GM12878 (cell line): Measurements from ENCODE around the gene ADK. TPM values are rescaled to one million over a fixed set of nuclear protein-coding genes. Genes with fewer than 3 reads are reported as not detected.

ENCODE experiments used
- ATAC-seq: fragments of 200-7000 bp; cut with Tn5 transposase; 3 replicates; pipeline ENCODE4 v1.9.1; 2020; ENCODE audit warnings: mild to moderate bottlenecking, moderate library complexity
- BruUV-seq: library from RNA; stranded (reverse); fragments of 400-500 nt; replicated peaks from 2 replicates; lab custom pipeline; 2021; lab: Mats Ljungman, UMichigan
- CTCF ChIA-PET: fragments of 300-600 bp; sonication (Branson Sonifier 250); formaldehyde crosslinking; extraction: SDS; loops from one replicate; lab custom pipeline; 2021; ENCODE audit warnings: inconsistent platforms; lab: Yijun Ruan, JAX
- POLR2A ChIA-PET: fragments of 350-600 bp; formaldehyde crosslinking; extraction: SDS; loops from one replicate; lab custom pipeline; 2021; ENCODE audit warnings: inconsistent platforms; lab: Charles Lee
- RAD21 ChIA-PET: fragments of 300-600 bp; sonication (Branson Sonifier 250); formaldehyde crosslinking; loops from one replicate; lab custom pipeline; 2023; ENCODE audit warnings: antibody characterized with exemption; ENCODE audit not compliant: unreplicated experiment; lab: Charles Lee
- SMC1A ChIA-PET: fragments of 300-600 bp; sonication (Branson Sonifier 250); formaldehyde crosslinking; loops from one replicate; lab custom pipeline; 2023; ENCODE audit not compliant: unreplicated experiment, uncharacterized antibody; lab: Charles Lee
- DNase-seq: peaks from one replicate; pipeline ENCODE4 v3.0.0-alpha.2; 2011; ENCODE audit warnings: low read depth, low spot score
- FAIRE-seq: peaks from 3 replicates; lab custom pipeline; 2011; peaks lifted over from hg19 to GRCh38; lab: Jason Lieb, UNC
- H2AFZ ChIP-seq: 2 replicates; pipeline ENCODE4 v1.6.0; 2011; ENCODE audit warnings: low read depth, low read length, control low read depth; ENCODE audit not compliant: control insufficient read depth
- H3K27ac ChIP-seq: 2 replicates; pipeline ENCODE4 v1.5.1; 2011; ENCODE audit warnings: control low read depth; ENCODE audit not compliant: control insufficient read depth, insufficient read depth
- H3K27me3 ChIP-seq, 2 experiments: replicated peaks in 1 of 2; 2 replicates each; pipeline versions ENCODE4 v1.6.0 to v1.6.1; 2011; ENCODE audit warnings: low read length in 1 of 2; ENCODE audit not compliant: control insufficient read depth in 2 of 2, insufficient read depth in 2 of 2
- H3K36me3 ChIP-seq, 2 experiments: 2 replicates each; pipeline ENCODE4 v1.5.1; 2011; ENCODE audit warnings: low read length in 1 of 2; ENCODE audit not compliant: control insufficient read depth in 2 of 2, insufficient read depth in 2 of 2
- H3K4me1 ChIP-seq: 2 replicates; pipeline ENCODE4 v1.6.1; 2011; ENCODE audit warnings: mild to moderate bottlenecking, low read length, moderate library complexity, mixed read lengths; ENCODE audit not compliant: control insufficient read depth, insufficient read depth
- H3K4me2 ChIP-seq: 2 replicates; pipeline ENCODE4 v1.6.0; 2011; ENCODE audit warnings: control low read depth; ENCODE audit not compliant: control insufficient read depth, insufficient read depth
- H3K4me3 ChIP-seq: fragments of 200-600 bp; sonication (generic); 2 replicates; pipeline ENCODE4 v1.5.1; 2016
- H3K79me2 ChIP-seq: 2 replicates; pipeline ENCODE4 v1.6.0; 2011; ENCODE audit warnings: low read length; ENCODE audit not compliant: control insufficient read depth, insufficient read depth
- H3K9ac ChIP-seq: 2 replicates; pipeline ENCODE4 v1.8.0; 2011; ENCODE audit warnings: low read length, control low read depth, mixed read lengths; ENCODE audit not compliant: control insufficient read depth, insufficient read depth
- H3K9me3 ChIP-seq: replicated peaks from 3 replicates; pipeline ENCODE4 v1.5.1; 2011; ENCODE audit warnings: mild to moderate bottlenecking, low read length; ENCODE audit not compliant: control insufficient read depth, insufficient read depth
- H4K20me1 ChIP-seq: 2 replicates; pipeline ENCODE4 v1.6.0; 2011; ENCODE audit not compliant: control insufficient read depth, insufficient read depth
- CREB1 ChIP-seq: IDR thresholded peaks from 2 replicates; pipeline ENCODE4 v1.6.1; 2012; ENCODE audit warnings: low read depth, mild to moderate bottlenecking, inconsistent platforms
- EGR1 ChIP-seq, 2 experiments: IDR thresholded peaks; 1 replicate in 1 of 2; 2 replicates in 1 of 2; pipeline ENCODE4 v1.6.1; 2011 to 2012; ENCODE audit warnings: low read depth in 2 of 2, low read length in 2 of 2, borderline replicate concordance in 1 of 2, mild to moderate bottlenecking in 1 of 2, moderate library complexity in 1 of 2
- ETV6 ChIP-seq, 2 experiments: fragments of 450-650 bp in 1 of 2; IDR thresholded peaks in 1 of 2; conservative IDR thresholded peaks in 1 of 2; 2 replicates each; pipeline ENCODE4 v1.6.1; 2014; ENCODE audit warnings: antibody characterized with exemption in 1 of 2, borderline replicate concordance in 1 of 2, low read depth in 1 of 2, mild to moderate bottlenecking in 1 of 2, moderate library complexity in 1 of 2
- GATAD2B ChIP-seq: fragments of 450-650 bp; conservative IDR thresholded peaks from 2 replicates; pipeline ENCODE4 v1.6.1; 2017; ENCODE audit warnings: low read depth, mild to moderate bottlenecking, moderate library complexity
- HDAC2 ChIP-seq: fragments of 200-600 bp; sonication (generic); IDR thresholded peaks from 2 replicates; pipeline ENCODE4 v1.6.1; 2017
- JUND ChIP-seq: IDR thresholded peaks from 2 replicates; pipeline ENCODE4 v1.6.1; 2012; ENCODE audit warnings: low read depth, mild to moderate bottlenecking, low read length, improper control_type of control experiment, moderate library complexity
- KLF5 ChIP-seq: fragments of 450-650 bp; IDR thresholded peaks from 2 replicates; pipeline ENCODE4 v1.6.1; 2014; ENCODE audit warnings: mild to moderate bottlenecking; ENCODE audit not compliant: partially characterized antibody
- MLLT1 ChIP-seq: fragments of 450-650 bp; IDR thresholded peaks from 2 replicates; pipeline ENCODE4 v1.6.1; 2016; ENCODE audit warnings: mild to moderate bottlenecking
- MTA2 ChIP-seq: fragments of 450-650 bp; IDR thresholded peaks from 2 replicates; pipeline ENCODE4 v1.6.1; 2016; ENCODE audit warnings: low read depth, mild to moderate bottlenecking, moderate library complexity
- NR2F1 ChIP-seq: fragments of 450-650 bp; conservative IDR thresholded peaks from 2 replicates; pipeline ENCODE4 v1.6.1; 2017; ENCODE audit warnings: mild to moderate bottlenecking
- PBX3 ChIP-seq: IDR thresholded peaks from 2 replicates; pipeline ENCODE4 v1.6.1; 2011; ENCODE audit warnings: mild to moderate bottlenecking, low read depth, low read length, moderate library complexity; ENCODE audit not compliant: insufficient replicate concordance
- RAD21 ChIP-seq: IDR thresholded peaks from 2 replicates; pipeline ENCODE4 v1.6.1; 2011; ENCODE audit warnings: mild to moderate bottlenecking, low read depth, low read length, moderate library complexity; ENCODE audit not compliant: insufficient read depth
- SKIL ChIP-seq: fragments of 450-650 bp; IDR thresholded peaks from 2 replicates; pipeline ENCODE4 v1.6.1; 2017; ENCODE audit warnings: mild to moderate bottlenecking, low read depth, inconsistent platforms; ENCODE audit not compliant: poor library complexity, severe bottlenecking
- SMAD5 ChIP-seq: IDR thresholded peaks from 2 replicates; pipeline ENCODE4 v1.6.1; 2016; ENCODE audit warnings: antibody characterized with exemption, low read depth
- SREBF2 ChIP-seq: IDR thresholded peaks from 2 replicates; pipeline ENCODE4 v1.6.1; 2012; ENCODE audit warnings: mild to moderate bottlenecking, low read length
- TARDBP ChIP-seq: IDR thresholded peaks from 2 replicates; pipeline ENCODE4 v1.6.1; 2016; ENCODE audit warnings: borderline replicate concordance
- TCF12 ChIP-seq: IDR thresholded peaks from 2 replicates; pipeline ENCODE4 v1.6.1; 2011; ENCODE audit warnings: low read depth, mild to moderate bottlenecking, low read length
- TCF3 ChIP-seq: IDR thresholded peaks from 2 replicates; pipeline ENCODE4 v1.6.1; 2012; ENCODE audit warnings: low read depth, mild to moderate bottlenecking, low read length, borderline replicate concordance; ENCODE audit not compliant: insufficient read depth
- WGBS: methylation state at CpG from one replicate; pipeline ENCODE4 v1.1.6; 2016; ENCODE audit warnings: low lambda C conversion rate; ENCODE audit not compliant: insufficient replicate concordance, insufficient coverage; ENCODE audit errors: missing lambda C conversion rate; 5-methylcytosine and 5-hydroxymethylcytosine counted together
- in situ Hi-C: fragments of 300-500 bp; cut with MboI; formaldehyde crosslinking; loops from 9 replicates; pipeline ENCODE4 v1.14.3; 2018; ENCODE audit warnings: mixed read lengths
- intact Hi-C: fragments of 100-400 bp; cut with micrococcal nuclease; formaldehyde crosslinking; loops from one replicate; pipeline ENCODE4 v1.14.2; 2022; ENCODE audit not compliant: unreplicated experiment
- polyA plus RNA-seq, 11 experiments: library from polyadenylated mRNA; depleted of rRNA in 4 of 11; unstranded in 6 of 11; stranded (reverse) in 5 of 11; fragments of >200 nt; fragmentation: Nextera tagmentation in 4 of 11; fragmentation: Illumina TruSeq in 1 of 11; extraction: Ambion mirVana in 4 of 11; extraction: Trizol in 1 of 11; gene quantifications; 1 replicate in 1 of 11; 2 replicates in 10 of 11; pipeline versions ENCODE4 v1.2.1 to v1.2.3, GENCODE V29; 2011 to 2016; ENCODE audit warnings: inconsistent platforms in 2 of 11, missing spikeins in 2 of 11, low read depth in 1 of 11
- total RNA-seq, 4 experiments: library from RNA; depleted of rRNA in 3 of 4; stranded (reverse); fragments of >200 nt in 3 of 4; fragmentation: Illumina TruSeq in 1 of 4; extraction: Trizol in 1 of 4; gene quantifications; 2 replicates each; pipeline versions ENCODE4 v1.2.1 to v1.2.3, GENCODE V29; 2013 to 2021

Gene ADK
- total and polyA plus RNA-seq, 10 of the 15 experiments (the other 5 are each of a cell fraction or from before 2014, with no cell fraction given): 42.0 to 151 (median 81.6) TPM

- no peaks in the 10 kb centered on the region for H3K9me3 ChIP-seq
- peak overlapping the region; percentile 97 for H2AFZ ChIP-seq
- no TSS peak for BruUV-seq
- intact Hi-C loops (no loop called here), in situ Hi-C loops (no loop called here)
- FAIRE-seq (no peak), DNase-seq (peak; percentile 84), ATAC-seq (peak; percentile 95)
- peak overlapping the region; percentile 87 for H3K9ac ChIP-seq
- peak overlapping the region; percentile 88 for H3K4me3 ChIP-seq
- ChIA-PET POLR2A (interaction anchor here (0.6 to 3.8 kb wide), 4 partner anchors 9 to 26 kb away, joined by 3 to 40 read pairs (median 8); partner anchors contain the start of genes ADK and AP3M1), RAD21 (interaction anchor here (1.1 to 2.0 kb wide), 6 partner anchors 9 to 59 kb away, joined by 3 to 8 read pairs (median 4); no protein-coding TSS in a partner anchor), CTCF (interaction anchor here (1.0 to 1.4 kb wide), 5 partner anchors 9 to 26 kb away, joined by 3 to 5 read pairs (median 3); partner anchors contain the start of genes ADK and AP3M1), SMC1A (interaction anchor here (0.8 to 3.6 kb wide), 6 partner anchors 10 to 30 kb away, joined by 3 to 35 read pairs (median 4); partner anchors contain the start of gene AP3M1)
- peaks cover 22% of the 10 kb centered on the region for H3K4me1 ChIP-seq
- H3K36me3 ChIP-seq: no peaks in the 10 kb centered on the region; a peak in 1 of 4 replicates
- H3K27ac ChIP-seq: peak overlapping the region; percentile 74
- peak overlapping the region; percentile 99 for H3K4me2 ChIP-seq
- no peaks in the 10 kb centered on the region for H3K27me3 ChIP-seq
- no peaks in the 10 kb centered on the region for H4K20me1 ChIP-seq
- under 1% methylated on average over 72 of the region's 72 CpGs for WGBS
- H3K79me2 ChIP-seq: peaks cover 55% of the 10 kb centered on the region
- TF ChIP-seq HDAC2: no peak
- no peak for TF ChIP-seq PBX3
- peak; percentile 80; the same call in 1 of the 2 replicates for TF ChIP-seq SMAD5
- peak in 1 of 2 experiments; percentile 36; a peak in 1 of 3 replicates for TF ChIP-seq EGR1 (IDR thresholded peaks at IDR 0.05; ENCODE audit: borderline replicate concordance in 1 of 2, low read depth in 2 of 2, low read length in 2 of 2)
- 0 out of 2 replicates have a peak, but pooled peaks have one; percentile 47 for TF ChIP-seq JUND
- TF ChIP-seq NR2F1: 0 out of 2 replicates have a peak, but pooled peaks have one; percentile 10
- TF ChIP-seq ETV6 (conservative IDR thresholded peaks at IDR 0.05 in 1 of 2, IDR thresholded peaks at IDR 0.05 in 1 of 2; ENCODE audit: borderline replicate concordance in 1 of 2, low read depth in 1 of 2): no peak
- no peak for TF ChIP-seq MLLT1
- TF ChIP-seq TARDBP: peak; percentile 32; the same call in 1 of the 2 replicates
- TF ChIP-seq TCF3: 0 out of 2 replicates have a peak, but pooled peaks have one; percentile 30
- peak; percentile 4; the same call in 1 of the 2 replicates for TF ChIP-seq MTA2
- no peak for TF ChIP-seq SKIL
- TF ChIP-seq RAD21: no peak
- TF ChIP-seq TCF12: 0 out of 2 replicates have a peak, but pooled peaks have one; percentile 24
- peak; percentile 64 for TF ChIP-seq CREB1
- TF ChIP-seq GATAD2B: peak; percentile 74; the same call in 1 of the 2 replicates
- TF ChIP-seq KLF5: no peak
- TF ChIP-seq SREBF2: 0 out of 2 replicates have a peak, but pooled peaks have one; percentile 26
Measured at GRCh38 chr10:74176380-74177139, 25.5 kb downstream of the ADK start.
